ENCODE data around the gene PRR16. TPM values are rescaled to one million over a fixed set of nuclear protein-coding genes. Genes with fewer than 3 reads are reported as not detected.

The PRR16 gene
- total RNA-seq, 3 donors from 2014 or later: 1.2 to 9.6 (median 3.6) TPM

GRCh38 chr5:120735076-120735475 lies 271.0 kb downstream of the PRR16 start:
- H3K27me3 ChIP-seq: no peaks in the 10 kb centered on the region
- intact Hi-C loops (cut with DNase I; ENCODE audit: low total_unique reads): no loop called here
- no peaks in the 10 kb centered on the region for H3K4me1 ChIP-seq
- H3K4me3 ChIP-seq: no peak overlapping the region
- H3K27ac ChIP-seq: no peak overlapping the region
- no peak for TF ChIP-seq CTCF (IDR thresholded peaks at IDR 0.05)
- no peak for TF ChIP-seq POLR2AphosphoS5 (IDR thresholded peaks at IDR 0.05)
- no peak for TF ChIP-seq POLR2A (IDR thresholded peaks at IDR 0.05)
- H3K36me3 ChIP-seq: no peaks in the 10 kb centered on the region
- H3K9me3 ChIP-seq: no peaks in the 10 kb centered on the region
- DNase-seq (ENCODE audit: low spot score in 2 of 2): no peak
